ENCODE data around the gene COL6A1. TPM values are rescaled to one million over a fixed set of nuclear protein-coding genes. Genes with fewer than 3 reads are reported as not detected.
A peak's percentile ranks its signal among the peaks of the same experiment; 100 is the strongest.

Gene COL6A1, protein sequence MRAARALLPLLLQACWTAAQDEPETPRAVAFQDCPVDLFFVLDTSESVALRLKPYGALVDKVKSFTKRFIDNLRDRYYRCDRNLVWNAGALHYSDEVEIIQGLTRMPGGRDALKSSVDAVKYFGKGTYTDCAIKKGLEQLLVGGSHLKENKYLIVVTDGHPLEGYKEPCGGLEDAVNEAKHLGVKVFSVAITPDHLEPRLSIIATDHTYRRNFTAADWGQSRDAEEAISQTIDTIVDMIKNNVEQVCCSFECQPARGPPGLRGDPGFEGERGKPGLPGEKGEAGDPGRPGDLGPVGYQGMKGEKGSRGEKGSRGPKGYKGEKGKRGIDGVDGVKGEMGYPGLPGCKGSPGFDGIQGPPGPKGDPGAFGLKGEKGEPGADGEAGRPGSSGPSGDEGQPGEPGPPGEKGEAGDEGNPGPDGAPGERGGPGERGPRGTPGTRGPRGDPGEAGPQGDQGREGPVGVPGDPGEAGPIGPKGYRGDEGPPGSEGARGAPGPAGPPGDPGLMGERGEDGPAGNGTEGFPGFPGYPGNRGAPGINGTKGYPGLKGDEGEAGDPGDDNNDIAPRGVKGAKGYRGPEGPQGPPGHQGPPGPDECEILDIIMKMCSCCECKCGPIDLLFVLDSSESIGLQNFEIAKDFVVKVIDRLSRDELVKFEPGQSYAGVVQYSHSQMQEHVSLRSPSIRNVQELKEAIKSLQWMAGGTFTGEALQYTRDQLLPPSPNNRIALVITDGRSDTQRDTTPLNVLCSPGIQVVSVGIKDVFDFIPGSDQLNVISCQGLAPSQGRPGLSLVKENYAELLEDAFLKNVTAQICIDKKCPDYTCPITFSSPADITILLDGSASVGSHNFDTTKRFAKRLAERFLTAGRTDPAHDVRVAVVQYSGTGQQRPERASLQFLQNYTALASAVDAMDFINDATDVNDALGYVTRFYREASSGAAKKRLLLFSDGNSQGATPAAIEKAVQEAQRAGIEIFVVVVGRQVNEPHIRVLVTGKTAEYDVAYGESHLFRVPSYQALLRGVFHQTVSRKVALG
- total RNA-seq: 100 to 1,000 TPM in 2 of 3 donors, 10 to 100 TPM in 1; 45.0 to 663 (median 114) TPM
- long read RNA-seq, donor 1, transcript COL6A1-204 (3 exons, 968 nt): major isoform, 18 of 241 reads
- long read RNA-seq, donor 1, transcript COL6A1-206 (6 exons, 2,358 nt): minor isoform, 12 of 241 reads
- long read RNA-seq, donor 1, partial matches to known transcripts: 200 of 241 reads
- long read RNA-seq, donor 1, other reads (novel, unspliced or antisense): 11 of 241 reads
- long read RNA-seq, donor 2, partial matches to known transcripts: 3 of 8 reads
- long read RNA-seq, donor 2, other reads (novel, unspliced or antisense): 5 of 8 reads

DNA sequence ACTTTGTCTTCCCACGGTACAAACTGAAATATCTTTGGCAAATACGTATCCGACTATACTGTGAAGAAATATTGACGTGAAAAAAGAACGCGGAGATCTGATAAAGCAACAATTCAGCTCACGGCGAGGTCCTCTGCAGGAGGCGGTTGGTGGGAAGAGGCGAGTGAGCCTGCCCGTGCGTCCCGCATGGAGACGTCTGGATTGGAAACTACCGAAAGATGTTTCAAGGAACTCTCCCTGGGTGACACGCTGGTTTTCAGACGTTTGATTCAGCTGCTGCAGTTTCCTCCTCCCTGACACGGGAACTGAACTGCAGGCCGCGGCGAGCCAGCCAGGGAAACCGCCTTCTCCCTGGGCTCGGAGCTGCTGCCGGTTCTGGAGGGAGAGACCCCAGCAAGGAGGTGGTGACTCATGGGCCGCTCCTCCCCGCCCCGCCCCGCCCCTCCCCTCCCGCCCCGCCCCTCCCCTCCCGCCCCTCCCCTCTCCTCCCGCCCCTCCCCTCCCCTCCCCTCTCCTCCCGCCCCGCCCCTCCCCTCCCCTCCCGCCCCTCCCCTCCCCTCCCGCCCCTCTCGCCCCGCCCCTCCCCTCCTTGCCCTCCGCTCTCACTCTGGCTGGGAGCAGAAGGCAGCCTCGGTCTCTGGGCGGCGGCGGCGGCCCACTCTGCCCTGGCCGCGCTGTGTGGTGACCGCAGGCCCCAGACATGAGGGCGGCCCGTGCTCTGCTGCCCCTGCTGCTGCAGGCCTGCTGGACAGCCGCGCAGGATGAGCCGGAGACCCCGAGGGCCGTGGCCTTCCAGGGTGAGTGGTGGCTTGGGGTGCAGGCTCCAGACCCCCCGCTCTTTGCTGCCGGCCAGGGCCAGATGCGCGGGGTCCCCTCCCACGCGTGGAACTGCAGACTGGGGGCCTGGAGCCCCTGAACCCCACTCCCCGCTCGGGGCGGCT, at the start of gene COL6A1:
TSS of gene COL6A1 (plus strand) at position 620 of the 941 bp plus-strand sequence. CDS start at position 701, 81 bp downstream.
- Histone ChIP-seq H3K9me3 (no peaks in the 10 kb centered on the region), H3K36me3 (ENCODE audit: low read depth) (no peaks in the 10 kb centered on the region), H3K4me1 (ENCODE audit: low read depth) (peaks cover 11% of the 10 kb centered on the region), H3K4me3 (peak within 1 kb of the TSS; percentile 22)
- ATAC-seq (peak; percentile 65), DNase-seq (peak; percentile 63 to 82 (median 78))
- TF ChIP-seq, protein P1, sequence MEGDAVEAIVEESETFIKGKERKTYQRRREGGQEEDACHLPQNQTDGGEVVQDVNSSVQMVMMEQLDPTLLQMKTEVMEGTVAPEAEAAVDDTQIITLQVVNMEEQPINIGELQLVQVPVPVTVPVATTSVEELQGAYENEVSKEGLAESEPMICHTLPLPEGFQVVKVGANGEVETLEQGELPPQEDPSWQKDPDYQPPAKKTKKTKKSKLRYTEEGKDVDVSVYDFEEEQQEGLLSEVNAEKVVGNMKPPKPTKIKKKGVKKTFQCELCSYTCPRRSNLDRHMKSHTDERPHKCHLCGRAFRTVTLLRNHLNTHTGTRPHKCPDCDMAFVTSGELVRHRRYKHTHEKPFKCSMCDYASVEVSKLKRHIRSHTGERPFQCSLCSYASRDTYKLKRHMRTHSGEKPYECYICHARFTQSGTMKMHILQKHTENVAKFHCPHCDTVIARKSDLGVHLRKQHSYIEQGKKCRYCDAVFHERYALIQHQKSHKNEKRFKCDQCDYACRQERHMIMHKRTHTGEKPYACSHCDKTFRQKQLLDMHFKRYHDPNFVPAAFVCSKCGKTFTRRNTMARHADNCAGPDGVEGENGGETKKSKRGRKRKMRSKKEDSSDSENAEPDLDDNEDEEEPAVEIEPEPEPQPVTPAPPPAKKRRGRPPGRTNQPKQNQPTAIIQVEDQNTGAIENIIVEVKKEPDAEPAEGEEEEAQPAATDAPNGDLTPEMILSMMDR (IDR thresholded peaks at IDR 0.05): no peak
- intact Hi-C loops (cut with DNase I, micrococcal nuclease): loop anchor here in 1 of 2 donors (2.0 kb wide), 1 partner anchor 117 kb away; the partner anchor contains the start of gene COL6A2

DNA sequence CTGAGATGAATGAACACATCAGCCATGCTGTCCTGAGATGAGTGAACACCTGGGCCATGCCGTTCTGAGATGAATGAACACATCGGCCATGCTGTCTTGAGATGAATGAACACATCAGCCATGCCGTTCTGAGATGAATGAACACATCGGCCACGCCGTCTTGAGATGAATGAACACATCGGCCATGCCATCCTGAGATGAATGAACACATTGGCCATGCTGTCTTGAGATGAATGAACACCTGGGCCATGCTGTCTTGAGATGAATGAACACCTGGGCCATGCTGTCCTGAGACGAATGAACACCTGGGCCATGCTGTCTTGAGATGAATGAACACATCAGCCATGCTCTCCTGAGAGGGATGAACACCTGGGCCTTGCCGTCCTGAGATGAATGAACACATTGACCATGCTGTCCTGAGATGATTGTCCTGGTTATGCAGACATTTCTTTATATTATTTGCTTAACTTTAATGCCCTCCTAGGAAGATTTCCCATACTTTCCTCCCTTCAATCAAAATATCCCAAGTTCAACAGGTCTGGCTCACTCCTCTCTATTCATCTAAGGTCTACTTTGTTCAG, 48.6 kb upstream of the COL6A1 start:
- no peak for ATAC-seq
- no peaks in the 10 kb centered on the region for H3K4me1 ChIP-seq (ENCODE audit: low read depth)
- intact Hi-C loops (cut with DNase I, micrococcal nuclease): no loop called here
- H3K4me3 ChIP-seq: no peak overlapping the region
- H3K9me3 ChIP-seq: no peaks in the 10 kb centered on the region
- no peak for DNase-seq
- TF ChIP-seq, protein P1 (IDR thresholded peaks at IDR 0.05): no peak
- no peaks in the 10 kb centered on the region for H3K36me3 ChIP-seq (ENCODE audit: low read depth)

DNA sequence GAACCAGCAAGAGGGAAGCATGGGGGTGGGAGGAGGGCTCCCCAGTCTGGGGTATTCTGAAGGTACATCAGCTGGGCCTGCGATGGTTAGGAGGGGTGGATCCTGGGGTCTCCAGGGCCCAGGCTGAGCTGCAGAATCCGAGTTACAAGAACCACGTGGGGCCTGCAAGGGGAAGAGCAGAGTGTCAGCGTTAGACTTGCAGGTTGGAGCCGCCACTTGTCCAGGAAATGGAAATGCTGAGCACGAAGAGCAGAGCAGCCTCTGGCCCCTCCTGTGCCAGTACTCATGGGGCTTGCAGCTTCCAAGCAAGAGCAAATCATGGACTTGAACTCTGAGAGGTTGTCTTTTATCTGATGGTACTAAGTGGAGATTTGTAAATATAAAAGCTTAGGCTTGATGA, 47.5 kb upstream of the COL6A1 start:
- H3K36me3 ChIP-seq (ENCODE audit: low read depth): no peaks in the 10 kb centered on the region
- no peak for DNase-seq
- intact Hi-C loops (cut with DNase I, micrococcal nuclease): no loop called here
- no peaks in the 10 kb centered on the region for H3K4me1 ChIP-seq (ENCODE audit: low read depth)
- no peak for ATAC-seq
- no peaks in the 10 kb centered on the region for H3K9me3 ChIP-seq
- H3K4me3 ChIP-seq: no peak overlapping the region
- TF ChIP-seq, protein P1 (IDR thresholded peaks at IDR 0.05): no peak

DNA sequence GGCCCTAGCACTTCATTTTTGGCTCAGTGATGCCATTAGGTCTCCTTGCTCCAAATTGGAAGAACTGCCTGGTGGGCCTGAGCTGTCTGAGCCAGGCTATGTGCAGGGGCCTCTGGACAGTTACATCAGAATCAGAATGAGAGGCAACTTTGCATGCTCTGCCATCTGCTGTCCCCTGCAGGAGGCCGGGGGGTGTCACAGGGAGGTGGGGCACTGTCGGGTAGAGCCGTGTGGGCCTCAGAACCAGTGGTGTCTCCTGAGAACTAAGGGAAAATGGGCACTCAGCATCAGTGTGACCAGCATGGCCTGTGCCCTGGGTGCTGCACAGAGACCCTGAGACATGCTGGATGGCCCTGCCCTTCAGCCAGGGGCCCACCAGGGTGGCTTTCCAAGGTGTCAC, 47.0 kb upstream of the COL6A1 start:
- Histone ChIP-seq H3K4me1 (ENCODE audit: low read depth) (no peaks in the 10 kb centered on the region), H3K4me3 (no peak overlapping the region), H3K36me3 (ENCODE audit: low read depth) (no peaks in the 10 kb centered on the region), H3K9me3 (no peaks in the 10 kb centered on the region)
- no peak for ATAC-seq
- DNase-seq: no peak
- TF ChIP-seq, protein P1 (IDR thresholded peaks at IDR 0.05): no peak
- intact Hi-C loops (cut with DNase I, micrococcal nuclease): no loop called here
